GM23338 (cell line): ENCODE results near the gene UCK1. TPM values are rescaled to one million over a fixed set of nuclear protein-coding genes. Genes with fewer than 3 reads are reported as not detected.

Experiments
- ATAC-seq: fragments of 200-7000 bp; cut with Tn5 transposase; 3 replicates; pipeline ENCODE4 v1.9.1; 2020
- DNase-seq: peaks from one replicate; pipeline ENCODE4 v3.0.0-alpha.2; 2015; ENCODE audit warnings: low spot score
- H2AFZ ChIP-seq: fragments of 200-600 bp; sonication (generic); 2 replicates; pipeline ENCODE4 v1.8.0; 2016; ENCODE audit warnings: antibody characterized with exemption, mild to moderate bottlenecking, moderate library complexity
- H3F3A ChIP-seq: fragments of 200-600 bp; sonication (generic); replicated peaks from 2 replicates; pipeline ENCODE4 v1.8.0; 2017; ENCODE audit warnings: antibody characterized with exemption, mixed run types, low read depth
- H3K27ac ChIP-seq: fragments of 200-600 bp; sonication (generic); 2 replicates; pipeline ENCODE4 v1.6.1; 2016; ENCODE audit warnings: low read depth
- H3K27me3 ChIP-seq: fragments of 200-600 bp; sonication (generic); 2 replicates; pipeline ENCODE4 v1.8.0; 2016; ENCODE audit warnings: mild to moderate bottlenecking, mixed run types, moderate library complexity; ENCODE audit not compliant: insufficient read depth
- H3K36me3 ChIP-seq: fragments of 200-600 bp; sonication (generic); 2 replicates; pipeline ENCODE4 v1.8.0; 2016; ENCODE audit warnings: mild to moderate bottlenecking; ENCODE audit not compliant: insufficient read depth
- H3K4me1 ChIP-seq: fragments of 200-600 bp; sonication (generic); 2 replicates; pipeline ENCODE4 v1.8.0; 2016; ENCODE audit warnings: mild to moderate bottlenecking, moderate library complexity; ENCODE audit not compliant: insufficient read depth
- H3K4me2 ChIP-seq: fragments of 200-600 bp; sonication (generic); 2 replicates; pipeline ENCODE4 v1.7.1; 2017; ENCODE audit warnings: mixed run types
- H3K4me3 ChIP-seq: fragments of 200-600 bp; sonication (generic); 2 replicates; pipeline ENCODE4 v1.6.1; 2016; ENCODE audit warnings: mixed run types
- H3K79me2 ChIP-seq: fragments of 200-600 bp; sonication (generic); replicated peaks from 2 replicates; pipeline ENCODE4 v1.8.0; 2017; ENCODE audit warnings: mild to moderate bottlenecking; ENCODE audit not compliant: insufficient read depth
- H3K9me2 ChIP-seq: fragments of 200-600 bp; sonication (generic); 2 replicates; pipeline ENCODE4 v1.8.0; 2017; ENCODE audit not compliant: insufficient read depth
- H4K20me1 ChIP-seq: fragments of 200-600 bp; sonication (generic); replicated peaks from 2 replicates; pipeline ENCODE4 v1.8.0; 2017; ENCODE audit warnings: mild to moderate bottlenecking; ENCODE audit not compliant: insufficient read depth
- H3K27ac Mint-ChIP-seq: 2 replicates; pipeline ENCODE4 v1.8.0; 2020; ENCODE audit warnings: inconsistent platforms, mild to moderate bottlenecking, moderate library complexity, mixed read lengths
- H3K27me3 Mint-ChIP-seq: 3 replicates; pipeline ENCODE4 v1.8.0; 2022; ENCODE audit warnings: low read depth, mild to moderate bottlenecking, moderate library complexity, mixed read lengths, inconsistent platforms; ENCODE audit not compliant: insufficient read depth, poor library complexity
- H3K36me3 Mint-ChIP-seq: 3 replicates; pipeline ENCODE4 v1.8.0; 2021; ENCODE audit warnings: low read depth, mild to moderate bottlenecking, inconsistent platforms, moderate library complexity, mixed read lengths
- H3K4me1 Mint-ChIP-seq: 3 replicates; pipeline ENCODE4 v1.8.0; 2020; ENCODE audit warnings: mild to moderate bottlenecking, inconsistent platforms, mixed read lengths
- H3K4me3 Mint-ChIP-seq: 3 replicates; pipeline ENCODE4 v1.8.0; 2021; ENCODE audit warnings: moderate library complexity, mild to moderate bottlenecking, inconsistent platforms, mixed read lengths
- H3K9me3 Mint-ChIP-seq: 3 replicates; pipeline ENCODE4 v1.8.0; 2020; ENCODE audit warnings: moderate library complexity, mild to moderate bottlenecking, inconsistent platforms, mixed read lengths
- CREB1 ChIP-seq: fragments of 250-450 bp; sonication (Bioruptor Pico); IDR thresholded peaks from 2 replicates; pipeline ENCODE4 v1.5.0; 2020; ENCODE audit warnings: low read depth, mild to moderate bottlenecking, moderate library complexity
- CTCF ChIP-seq, 2 experiments: fragments of 200-600 bp in 1 of 2; sonication (generic) in 1 of 2; conservative IDR thresholded peaks; 2 replicates each; pipeline versions ENCODE4 v1.5.1 to v1.6.1; 2016 to 2017; ENCODE audit warnings: antibody characterized with exemption in 2 of 2, low read depth in 2 of 2, mild to moderate bottlenecking in 2 of 2, moderate library complexity in 1 of 2
- ETS1 ChIP-seq: IDR thresholded peaks from 2 replicates; pipeline ENCODE4 v1.6.1; 2016; ENCODE audit warnings: antibody characterized with exemption
- EZH2phosphoT487 ChIP-seq: fragments of 200-600 bp; sonication (generic); IDR thresholded peaks from one replicate; pipeline ENCODE4 v1.8.1; 2018; ENCODE audit warnings: antibody characterized with exemption; ENCODE audit not compliant: unreplicated experiment
- NANOG ChIP-seq: IDR thresholded peaks from 2 replicates; pipeline ENCODE4 v1.6.1; 2016; ENCODE audit warnings: antibody characterized with exemption, borderline replicate concordance
- POLR2AphosphoS5 ChIP-seq: IDR thresholded peaks from 2 replicates; pipeline ENCODE4 v1.6.1; 2016; ENCODE audit warnings: antibody characterized with exemption, low read depth
- STAT1 ChIP-seq: IDR thresholded peaks from one replicate; pipeline ENCODE4 v1.6.1; 2016; ENCODE audit warnings: antibody characterized with exemption; ENCODE audit not compliant: unreplicated experiment
- ZNF114 ChIP-seq: fragments of 250-450 bp; sonication (Bioruptor Pico); IDR thresholded peaks from 2 replicates; pipeline ENCODE4 v1.5.0; 2020; ENCODE audit warnings: mild to moderate bottlenecking, moderate library complexity
- ZNF331 ChIP-seq: fragments of 250-450 bp; sonication (Bioruptor Pico); IDR thresholded peaks from 2 replicates; pipeline ENCODE4 v1.5.0; 2020; ENCODE audit warnings: low read depth, mild to moderate bottlenecking, moderate library complexity
- polyA plus RNA-seq: library from polyadenylated mRNA; unstranded; fragments of >200 nt; fragmentation: Nextera tagmentation; extraction: Ambion mirVana; gene quantifications from 2 replicates; pipeline ENCODE4 v1.2.1, GENCODE V29; 2016
- total RNA-seq: library from RNA; depleted of rRNA; stranded (reverse); fragments of >200 nt; shearing (Covaris generic); gene quantifications from 2 replicates; pipeline ENCODE4 v1.2.3, GENCODE V29; 2014
- TF ChIP-seq, protein P1 (sequence below): IDR thresholded peaks from one replicate; pipeline ENCODE4 v1.6.1; 2018; ENCODE audit warnings: antibody characterized with exemption; ENCODE audit not compliant: unreplicated experiment
- TF ChIP-seq, protein P2 (sequence below): fragments of 250-450 bp; sonication (Bioruptor Pico); IDR thresholded peaks from 2 replicates; pipeline ENCODE4 v1.5.0; 2020; ENCODE audit warnings: mild to moderate bottlenecking, moderate library complexity

The UCK1 gene
- total and polyA plus RNA-seq, 2 experiments from 2014 or later, result 23.4 to 35.9 TPM

DNA sequence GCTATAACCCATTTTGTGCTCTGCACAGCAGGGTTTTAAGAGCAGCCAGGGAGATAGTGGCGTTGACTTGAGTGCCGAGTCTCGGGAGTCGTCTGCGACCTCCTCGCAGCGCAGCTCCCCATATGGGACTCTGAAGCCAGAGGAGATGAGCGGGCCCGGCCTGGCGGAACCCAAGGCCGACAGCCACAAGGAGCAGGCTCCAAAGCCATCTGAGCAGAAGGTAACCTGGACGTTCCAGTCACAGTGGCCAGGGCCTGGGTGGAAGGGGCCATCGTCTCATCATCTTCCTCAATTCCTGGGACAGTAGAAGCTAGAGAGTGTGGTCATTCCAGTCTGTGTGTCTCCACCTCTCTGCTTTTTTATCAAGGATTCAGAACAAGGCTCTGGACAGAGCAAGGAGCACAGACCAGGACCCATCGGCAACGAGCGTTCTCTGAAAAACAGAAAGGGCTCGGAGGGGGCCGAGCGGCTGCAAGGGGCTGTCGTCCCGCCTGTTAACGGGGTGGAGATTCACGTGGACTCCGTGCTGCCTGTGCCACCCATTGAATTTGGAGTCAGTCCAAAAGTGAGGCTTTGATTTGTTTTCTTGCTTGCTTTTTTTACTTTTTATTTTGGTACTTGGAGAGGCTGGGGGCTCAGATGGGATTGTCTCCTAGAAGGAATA, 48.6 kb downstream of the UCK1 start:
- no peaks in the 10 kb centered on the region for H3K4me1 ChIP-seq
- peaks cover 62% of the 10 kb centered on the region for H3K36me3 ChIP-seq
- Mint-ChIP-seq H3K27ac (no peak overlapping the region), H3K9me3 (no peaks in the 10 kb centered on the region), H3K36me3 (peaks cover 98% of the 10 kb centered on the region), H3K27me3 (peaks cover 23% of the 10 kb centered on the region), H3K4me3 (no peak overlapping the region), H3K4me1 (peaks cover 2% of the 10 kb centered on the region; the same call in 1 of the 3 replicates)
- H3F3A ChIP-seq, result peaks cover 39% of the 10 kb centered on the region
- H3K27me3 ChIP-seq, result no peaks in the 10 kb centered on the region
- H3K4me2 ChIP-seq, result no peak overlapping the region
- H4K20me1 ChIP-seq, result peaks cover 10% of the 10 kb centered on the region
- H3K9me2 ChIP-seq, result no peaks in the 10 kb centered on the region
- TF ChIP-seq CREB1 (CRISPR knock-in tag), result no peak
- no peak for TF ChIP-seq NANOG
- TF ChIP-seq ETS1, result no peak
- no peak for TF ChIP-seq ZNF114 (CRISPR knock-in tag)
- no peak for TF ChIP-seq CTCF (conservative IDR thresholded peaks at IDR 0.05; ENCODE audit: low read depth in 2 of 2)
- TF ChIP-seq ZNF331 (CRISPR knock-in tag), result no peak
- TF ChIP-seq, protein P1, sequence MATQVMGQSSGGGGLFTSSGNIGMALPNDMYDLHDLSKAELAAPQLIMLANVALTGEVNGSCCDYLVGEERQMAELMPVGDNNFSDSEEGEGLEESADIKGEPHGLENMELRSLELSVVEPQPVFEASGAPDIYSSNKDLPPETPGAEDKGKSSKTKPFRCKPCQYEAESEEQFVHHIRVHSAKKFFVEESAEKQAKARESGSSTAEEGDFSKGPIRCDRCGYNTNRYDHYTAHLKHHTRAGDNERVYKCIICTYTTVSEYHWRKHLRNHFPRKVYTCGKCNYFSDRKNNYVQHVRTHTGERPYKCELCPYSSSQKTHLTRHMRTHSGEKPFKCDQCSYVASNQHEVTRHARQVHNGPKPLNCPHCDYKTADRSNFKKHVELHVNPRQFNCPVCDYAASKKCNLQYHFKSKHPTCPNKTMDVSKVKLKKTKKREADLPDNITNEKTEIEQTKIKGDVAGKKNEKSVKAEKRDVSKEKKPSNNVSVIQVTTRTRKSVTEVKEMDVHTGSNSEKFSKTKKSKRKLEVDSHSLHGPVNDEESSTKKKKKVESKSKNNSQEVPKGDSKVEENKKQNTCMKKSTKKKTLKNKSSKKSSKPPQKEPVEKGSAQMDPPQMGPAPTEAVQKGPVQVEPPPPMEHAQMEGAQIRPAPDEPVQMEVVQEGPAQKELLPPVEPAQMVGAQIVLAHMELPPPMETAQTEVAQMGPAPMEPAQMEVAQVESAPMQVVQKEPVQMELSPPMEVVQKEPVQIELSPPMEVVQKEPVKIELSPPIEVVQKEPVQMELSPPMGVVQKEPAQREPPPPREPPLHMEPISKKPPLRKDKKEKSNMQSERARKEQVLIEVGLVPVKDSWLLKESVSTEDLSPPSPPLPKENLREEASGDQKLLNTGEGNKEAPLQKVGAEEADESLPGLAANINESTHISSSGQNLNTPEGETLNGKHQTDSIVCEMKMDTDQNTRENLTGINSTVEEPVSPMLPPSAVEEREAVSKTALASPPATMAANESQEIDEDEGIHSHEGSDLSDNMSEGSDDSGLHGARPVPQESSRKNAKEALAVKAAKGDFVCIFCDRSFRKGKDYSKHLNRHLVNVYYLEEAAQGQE, result no peak
- TF ChIP-seq, protein P2, sequence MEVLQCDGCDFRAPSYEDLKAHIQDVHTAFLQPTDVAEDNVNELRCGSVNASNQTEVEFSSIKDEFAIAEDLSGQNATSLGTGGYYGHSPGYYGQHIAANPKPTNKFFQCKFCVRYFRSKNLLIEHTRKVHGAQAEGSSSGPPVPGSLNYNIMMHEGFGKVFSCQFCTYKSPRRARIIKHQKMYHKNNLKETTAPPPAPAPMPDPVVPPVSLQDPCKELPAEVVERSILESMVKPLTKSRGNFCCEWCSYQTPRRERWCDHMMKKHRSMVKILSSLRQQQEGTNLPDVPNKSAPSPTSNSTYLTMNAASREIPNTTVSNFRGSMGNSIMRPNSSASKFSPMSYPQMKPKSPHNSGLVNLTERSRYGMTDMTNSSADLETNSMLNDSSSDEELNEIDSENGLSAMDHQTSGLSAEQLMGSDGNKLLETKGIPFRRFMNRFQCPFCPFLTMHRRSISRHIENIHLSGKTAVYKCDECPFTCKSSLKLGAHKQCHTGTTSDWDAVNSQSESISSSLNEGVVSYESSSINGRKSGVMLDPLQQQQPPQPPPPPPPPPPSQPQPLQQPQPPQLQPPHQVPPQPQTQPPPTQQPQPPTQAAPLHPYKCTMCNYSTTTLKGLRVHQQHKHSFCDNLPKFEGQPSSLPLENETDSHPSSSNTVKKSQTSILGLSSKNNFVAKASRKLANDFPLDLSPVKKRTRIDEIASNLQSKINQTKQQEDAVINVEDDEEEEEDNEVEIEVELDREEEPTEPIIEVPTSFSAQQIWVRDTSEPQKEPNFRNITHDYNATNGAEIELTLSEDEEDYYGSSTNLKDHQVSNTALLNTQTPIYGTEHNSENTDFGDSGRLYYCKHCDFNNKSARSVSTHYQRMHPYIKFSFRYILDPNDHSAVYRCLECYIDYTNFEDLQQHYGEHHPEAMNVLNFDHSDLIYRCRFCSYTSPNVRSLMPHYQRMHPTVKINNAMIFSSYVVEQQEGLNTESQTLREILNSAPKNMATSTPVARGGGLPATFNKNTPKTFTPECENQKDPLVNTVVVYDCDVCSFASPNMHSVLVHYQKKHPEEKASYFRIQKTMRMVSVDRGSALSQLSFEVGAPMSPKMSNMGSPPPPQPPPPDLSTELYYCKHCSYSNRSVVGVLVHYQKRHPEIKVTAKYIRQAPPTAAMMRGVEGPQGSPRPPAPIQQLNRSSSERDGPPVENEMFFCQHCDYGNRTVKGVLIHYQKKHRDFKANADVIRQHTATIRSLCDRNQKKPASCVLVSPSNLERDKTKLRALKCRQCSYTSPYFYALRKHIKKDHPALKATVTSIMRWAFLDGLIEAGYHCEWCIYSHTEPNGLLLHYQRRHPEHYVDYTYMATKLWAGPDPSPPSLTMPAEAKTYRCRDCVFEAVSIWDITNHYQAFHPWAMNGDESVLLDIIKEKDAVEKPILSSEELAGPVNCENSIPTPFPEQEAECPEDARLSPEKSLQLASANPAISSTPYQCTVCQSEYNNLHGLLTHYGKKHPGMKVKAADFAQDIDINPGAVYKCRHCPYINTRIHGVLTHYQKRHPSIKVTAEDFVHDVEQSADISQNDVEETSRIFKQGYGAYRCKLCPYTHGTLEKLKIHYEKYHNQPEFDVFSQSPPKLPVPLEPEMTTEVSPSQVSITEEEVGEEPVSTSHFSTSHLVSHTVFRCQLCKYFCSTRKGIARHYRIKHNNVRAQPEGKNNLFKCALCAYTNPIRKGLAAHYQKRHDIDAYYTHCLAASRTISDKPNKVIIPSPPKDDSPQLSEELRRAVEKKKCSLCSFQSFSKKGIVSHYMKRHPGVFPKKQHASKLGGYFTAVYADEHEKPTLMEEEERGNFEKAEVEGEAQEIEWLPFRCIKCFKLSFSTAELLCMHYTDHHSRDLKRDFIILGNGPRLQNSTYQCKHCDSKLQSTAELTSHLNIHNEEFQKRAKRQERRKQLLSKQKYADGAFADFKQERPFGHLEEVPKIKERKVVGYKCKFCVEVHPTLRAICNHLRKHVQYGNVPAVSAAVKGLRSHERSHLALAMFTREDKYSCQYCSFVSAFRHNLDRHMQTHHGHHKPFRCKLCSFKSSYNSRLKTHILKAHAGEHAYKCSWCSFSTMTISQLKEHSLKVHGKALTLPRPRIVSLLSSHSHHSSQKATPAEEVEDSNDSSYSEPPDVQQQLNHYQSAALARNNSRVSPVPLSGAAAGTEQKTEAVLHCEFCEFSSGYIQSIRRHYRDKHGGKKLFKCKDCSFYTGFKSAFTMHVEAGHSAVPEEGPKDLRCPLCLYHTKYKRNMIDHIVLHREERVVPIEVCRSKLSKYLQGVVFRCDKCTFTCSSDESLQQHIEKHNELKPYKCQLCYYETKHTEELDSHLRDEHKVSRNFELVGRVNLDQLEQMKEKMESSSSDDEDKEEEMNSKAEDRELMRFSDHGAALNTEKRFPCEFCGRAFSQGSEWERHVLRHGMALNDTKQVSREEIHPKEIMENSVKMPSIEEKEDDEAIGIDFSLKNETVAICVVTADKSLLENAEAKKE, result no peak
- no peak for TF ChIP-seq STAT1
- TF ChIP-seq EZH2phosphoT487, result no peak
- no peak for TF ChIP-seq POLR2AphosphoS5
- H3K79me2 ChIP-seq, result peaks cover 27% of the 10 kb centered on the region
- H2AFZ ChIP-seq, result no peak overlapping the region
- ATAC-seq (no peak), DNase-seq (no peak)
- no peak overlapping the region for H3K4me3 ChIP-seq
- H3K27ac ChIP-seq, result no peak overlapping the region
